ENCODE data around the gene CBY3.
"Not testable (repeated sequence)": the region's sequence is repeated elsewhere in the genome, so short reads cannot be mapped to it uniquely, and the experiment has no call there.

Gene CBY3

GRCh38 chr5:179668391-179668790, 12.4 kb downstream of the CBY3 start:
- DNase-seq = no peak

DNA sequence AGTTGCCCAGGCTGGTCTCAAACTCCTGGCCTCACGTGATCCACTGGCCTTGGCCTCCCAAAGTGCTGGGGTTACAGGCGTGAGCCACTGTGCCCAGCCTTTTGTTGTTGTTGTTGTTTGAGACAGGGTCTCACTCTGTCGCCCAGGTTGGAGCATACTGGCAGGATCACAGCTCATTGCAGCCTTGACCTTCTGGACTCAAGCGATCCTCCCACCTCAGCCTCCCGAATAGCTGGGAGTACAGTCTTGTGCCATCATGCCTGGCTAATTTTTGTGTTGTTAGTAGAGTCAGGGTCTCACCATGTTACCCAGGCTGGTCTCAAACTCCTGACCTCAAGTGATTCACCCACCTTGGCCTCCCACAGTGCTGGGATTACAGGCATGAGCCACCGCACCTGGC, 19.2 kb downstream of the CBY3 start:
- DNase-seq = not testable (repeated sequence)

DNA sequence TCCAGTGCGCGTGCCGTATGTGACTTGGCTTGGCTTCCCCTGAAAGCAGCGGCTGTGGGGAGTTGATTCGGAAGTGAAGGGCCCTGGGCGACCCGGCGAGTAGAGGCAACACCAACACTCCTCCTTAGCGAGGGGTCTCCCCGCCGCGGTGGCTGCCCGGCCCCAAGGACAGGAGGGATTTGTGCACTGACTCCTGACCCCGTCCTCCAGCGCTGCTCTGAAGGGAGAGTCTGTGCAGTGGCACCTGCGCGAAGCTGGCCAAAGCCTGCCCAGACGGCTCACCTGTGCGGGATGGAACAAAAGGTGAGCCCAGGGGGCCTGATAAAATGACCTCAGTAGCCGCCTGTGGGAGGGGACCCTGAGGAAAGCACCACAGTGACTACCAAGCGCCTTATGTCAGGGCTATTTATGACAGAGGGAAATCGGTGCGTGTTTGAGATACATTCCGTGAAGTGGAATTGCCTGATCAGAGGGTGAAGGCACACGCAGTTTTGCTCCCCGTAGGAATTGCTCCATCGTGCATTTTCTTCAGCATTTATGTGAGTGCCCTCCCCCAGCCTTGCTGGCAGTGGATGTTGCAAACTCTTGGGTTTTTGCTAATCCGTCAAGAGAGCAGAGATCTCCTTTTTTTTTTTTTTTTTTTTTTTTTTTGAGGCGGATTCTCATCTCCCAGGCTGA, 22.5 kb downstream of the CBY3 start:
- DNase-seq = not testable (repeated sequence)

DNA sequence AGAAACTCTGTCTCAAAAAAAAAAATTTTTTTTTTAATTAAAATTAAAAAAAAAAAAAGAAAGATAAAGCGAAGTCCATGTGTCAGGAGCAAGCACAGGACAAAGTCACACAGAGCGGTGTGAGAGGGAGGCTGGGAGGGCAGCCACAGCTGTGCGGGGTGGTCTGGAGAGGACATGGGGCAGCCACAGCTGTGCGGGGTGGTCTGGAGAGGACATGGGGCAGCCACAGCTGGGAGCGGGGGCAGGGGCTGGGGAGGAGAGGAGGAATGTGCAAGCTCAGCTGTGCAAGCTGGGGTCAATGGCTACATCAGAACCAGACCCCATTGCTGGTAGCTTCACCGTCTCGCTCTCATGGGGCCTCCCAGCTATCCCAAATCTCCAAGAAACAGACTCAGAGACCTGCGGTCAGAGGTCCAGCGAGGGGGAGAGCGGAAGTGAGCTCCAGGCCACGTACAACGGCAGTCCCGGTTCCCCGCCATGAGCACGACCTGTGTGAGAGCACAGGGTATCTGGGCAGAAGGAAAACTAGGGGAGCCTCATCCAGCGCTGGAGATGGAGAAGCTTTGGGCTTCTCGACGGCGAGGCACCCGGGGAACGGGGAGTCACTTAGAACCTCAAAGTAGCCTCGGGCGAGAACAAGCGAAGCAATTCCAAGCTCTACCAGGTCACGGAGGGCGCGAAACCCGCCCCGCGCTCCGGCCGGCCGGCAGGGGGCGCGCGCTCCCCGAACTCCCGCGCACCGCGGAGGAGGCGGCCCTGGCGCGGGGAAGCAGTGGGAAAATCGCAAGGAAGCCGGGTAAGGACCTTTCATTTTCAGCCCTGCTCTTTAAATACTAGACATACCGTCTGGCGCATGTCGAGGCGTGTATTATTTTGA, 23.3 kb downstream of the CBY3 start:
- not testable (repeated sequence) for DNase-seq

GRCh38 chr5:179653135-179653534, 27.7 kb downstream of the CBY3 start:
- DNase-seq = not testable (repeated sequence)

DNA sequence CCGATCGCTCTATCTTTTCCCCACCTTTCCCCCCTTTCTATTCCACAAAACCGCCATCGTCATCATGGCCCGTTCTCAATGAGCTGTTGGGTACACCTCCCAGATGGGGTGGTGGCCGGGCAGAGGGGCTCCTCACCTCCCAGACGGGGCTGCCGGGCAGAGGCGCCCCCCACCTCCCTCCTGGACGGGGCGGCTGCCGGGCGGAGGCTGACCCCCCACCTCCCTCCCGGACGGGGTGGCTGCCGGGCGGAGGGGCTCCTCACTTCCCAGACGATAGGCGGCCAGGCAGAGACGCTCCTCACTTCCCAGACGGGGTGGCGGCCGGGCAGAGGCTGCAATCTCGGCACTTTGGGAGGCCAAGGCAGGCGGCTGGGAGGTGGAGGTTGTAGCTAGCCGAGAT, 30.6 kb downstream of the CBY3 start:
- DNase-seq = not testable (repeated sequence)

DNA sequence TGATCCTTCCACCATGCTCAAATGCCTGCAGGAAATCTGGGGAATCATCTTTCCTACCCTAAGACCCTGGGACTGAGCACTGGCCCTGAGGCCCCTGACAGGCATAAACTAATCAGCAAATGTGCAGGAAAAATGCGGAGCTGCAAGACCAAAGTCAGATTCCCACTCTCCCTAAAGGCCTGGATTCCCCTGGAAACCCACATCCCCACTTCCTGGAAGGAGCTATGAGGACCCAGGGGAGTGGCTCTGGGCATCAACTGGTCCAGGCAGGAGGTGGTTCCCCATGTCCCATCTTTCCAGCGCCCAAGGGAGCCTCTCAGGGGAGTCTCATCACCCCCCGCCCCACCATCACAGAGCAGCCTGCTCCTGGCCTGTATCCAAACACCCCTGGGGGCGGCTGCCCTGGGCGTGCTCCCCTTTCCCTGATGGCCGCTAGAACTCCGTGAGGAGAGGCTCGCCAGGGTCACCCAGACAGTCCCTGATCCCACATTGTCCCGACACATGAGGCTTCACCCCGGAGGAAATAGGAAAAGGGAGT, 31.6 kb downstream of the CBY3 start:
- not testable (repeated sequence) for DNase-seq

- no peak for DNase-seq
These were observed 32.4 kb downstream of the CBY3 start for GRCh38 chr5:179648410-179648809.

- not testable (repeated sequence) for DNase-seq
These were observed 36.1 kb downstream of the CBY3 start for GRCh38 chr5:179644766-179645165.

DNA sequence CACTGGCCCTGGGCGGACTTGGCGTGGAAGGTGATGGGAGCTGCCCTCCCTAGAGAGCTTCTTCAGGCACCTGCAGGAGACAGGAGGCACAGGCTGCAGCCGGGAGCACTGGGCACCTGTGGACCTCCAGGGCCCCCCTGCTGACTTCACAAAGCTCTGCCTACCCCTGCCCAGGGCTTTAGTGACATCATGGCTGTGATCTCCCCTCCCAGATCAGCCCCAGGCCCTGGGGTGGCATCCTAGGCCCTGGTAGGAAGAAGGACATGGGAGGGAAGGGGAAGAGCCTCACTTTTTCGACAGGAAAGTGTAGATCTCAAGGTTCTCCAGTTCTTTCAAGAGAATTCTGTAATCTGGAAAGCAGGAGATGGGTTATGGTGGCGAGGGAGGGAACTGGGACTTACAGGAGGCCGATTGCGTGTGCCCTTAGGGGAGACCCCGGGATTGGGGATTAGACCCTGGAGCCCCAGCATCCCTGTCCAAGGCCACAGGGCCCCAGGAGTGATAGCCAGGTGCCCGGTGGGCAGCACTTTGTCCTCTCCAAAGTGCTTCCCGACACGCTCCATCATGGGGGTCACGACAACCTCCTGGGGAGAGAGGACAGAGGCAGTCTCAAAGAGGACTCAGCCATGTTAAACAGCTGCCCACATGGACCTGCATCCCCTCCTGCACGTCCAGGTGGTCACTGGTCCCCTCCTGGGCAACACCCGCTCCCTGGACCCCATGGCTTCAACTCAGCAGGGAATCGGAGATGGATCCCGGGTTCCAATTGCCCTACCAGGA, 37.5 kb downstream of the CBY3 start:
- not testable (repeated sequence) for DNase-seq

DNA sequence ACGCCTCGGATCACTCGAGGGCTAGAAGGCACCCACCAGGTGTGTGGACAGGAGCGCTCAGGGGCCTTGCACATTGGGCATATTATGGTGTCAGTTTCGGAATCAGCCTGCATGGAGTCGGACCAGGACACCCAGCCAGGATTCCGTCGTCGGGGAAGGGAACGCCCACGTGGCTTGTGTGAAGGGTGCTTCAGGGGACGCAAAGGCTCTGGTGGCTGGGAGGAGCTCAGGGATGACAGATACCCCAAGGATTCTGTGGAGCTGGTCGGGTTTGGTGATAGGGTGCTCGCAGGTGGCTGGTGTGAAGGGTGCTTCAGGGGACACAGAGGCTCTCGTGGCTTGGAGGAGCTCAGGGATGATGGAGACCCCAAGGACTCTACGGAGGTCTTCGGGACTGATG, 38.2 kb downstream of the CBY3 start:
- not testable (repeated sequence) for DNase-seq

DNA sequence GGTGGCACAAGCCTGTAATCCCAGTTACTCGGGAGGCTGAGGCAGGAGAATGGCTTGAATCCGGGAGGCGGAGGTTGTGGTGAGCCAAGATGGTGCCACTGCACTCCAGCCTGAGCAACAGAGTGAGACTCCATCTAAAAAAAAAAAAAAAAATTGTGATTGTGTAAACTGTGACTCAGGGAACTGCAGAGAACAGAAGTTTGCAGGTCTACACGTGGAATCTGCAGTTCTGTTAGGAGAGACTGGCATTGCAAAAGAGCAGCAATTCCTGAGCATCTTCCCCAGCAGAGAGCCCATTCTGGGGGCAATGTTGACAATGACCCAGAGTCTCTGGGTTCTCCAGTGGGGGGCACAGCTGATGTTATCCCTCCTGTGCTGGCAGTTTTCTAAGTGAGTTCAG, 39.1 kb downstream of the CBY3 start:
- DNase-seq = not testable (repeated sequence)

DNA sequence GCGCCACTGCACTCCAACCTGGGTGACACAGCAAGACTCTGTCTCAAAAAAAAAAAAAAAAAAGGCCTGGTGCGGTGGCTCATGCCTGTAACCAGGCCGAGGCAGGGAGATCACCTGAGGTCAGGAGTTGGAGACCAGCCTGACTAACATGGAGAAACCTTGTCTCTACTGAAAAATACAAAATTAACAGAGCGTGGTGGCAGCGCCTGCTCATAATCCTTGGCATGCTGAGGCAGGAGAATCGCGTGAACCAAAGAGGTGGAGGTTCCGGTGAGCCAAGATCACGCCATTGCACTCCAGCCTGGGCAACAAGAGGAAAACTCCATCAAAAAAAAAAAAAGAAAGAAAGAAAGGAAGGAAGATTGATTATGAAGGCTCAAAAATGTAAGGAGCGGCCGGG, 41.5 kb downstream of the CBY3 start:
- not testable (repeated sequence) for DNase-seq

DNA sequence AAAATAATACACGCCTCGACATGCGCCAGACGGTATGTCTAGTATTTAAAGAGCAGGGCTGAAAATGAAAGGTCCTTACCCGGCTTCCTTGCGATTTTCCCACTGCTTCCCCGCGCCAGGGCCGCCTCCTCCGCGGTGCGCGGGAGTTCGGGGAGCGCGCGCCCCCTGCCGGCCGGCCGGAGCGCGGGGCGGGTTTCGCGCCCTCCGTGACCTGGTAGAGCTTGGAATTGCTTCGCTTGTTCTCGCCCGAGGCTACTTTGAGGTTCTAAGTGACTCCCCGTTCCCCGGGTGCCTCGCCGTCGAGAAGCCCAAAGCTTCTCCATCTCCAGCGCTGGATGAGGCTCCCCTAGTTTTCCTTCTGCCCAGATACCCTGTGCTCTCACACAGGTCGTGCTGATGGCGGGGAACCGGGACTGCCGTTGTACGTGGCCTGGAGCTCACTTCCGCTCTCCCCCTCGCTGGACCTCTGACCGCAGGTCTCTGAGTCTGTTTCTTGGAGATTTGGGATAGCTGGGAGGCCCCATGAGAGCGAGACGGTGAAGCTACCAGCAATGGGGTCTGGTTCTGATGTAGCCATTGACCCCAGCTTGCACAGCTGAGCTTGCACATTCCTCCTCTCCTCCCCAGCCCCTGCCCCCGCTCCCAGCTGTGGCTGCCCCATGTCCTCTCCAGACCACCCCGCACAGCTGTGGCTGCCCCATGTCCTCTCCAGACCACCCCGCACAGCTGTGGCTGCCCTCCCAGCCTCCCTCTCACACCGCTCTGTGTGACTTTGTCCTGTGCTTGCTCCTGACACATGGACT, 46.3 kb downstream of the CBY3 start:
- DNase-seq = not testable (repeated sequence)

GRCh38 chr5:179633501-179634369, 47.1 kb downstream of the CBY3 start:
- DNase-seq = not testable (repeated sequence)
